LNCAP (cell line): ENCODE results near the gene TRIM63.

Experiments
- TF ChIP-seq, protein P1 (sequence below): fragments of 450-650 bp; IDR thresholded peaks from 2 replicates; pipeline ENCODE4 v1.5.1; 2017; ENCODE audit warnings: mild to moderate bottlenecking

TRIM63 gene

GRCh38 chr1:26020941-26021646, 46.3 kb downstream of the TRIM63 start:
- TF ChIP-seq, protein P1, sequence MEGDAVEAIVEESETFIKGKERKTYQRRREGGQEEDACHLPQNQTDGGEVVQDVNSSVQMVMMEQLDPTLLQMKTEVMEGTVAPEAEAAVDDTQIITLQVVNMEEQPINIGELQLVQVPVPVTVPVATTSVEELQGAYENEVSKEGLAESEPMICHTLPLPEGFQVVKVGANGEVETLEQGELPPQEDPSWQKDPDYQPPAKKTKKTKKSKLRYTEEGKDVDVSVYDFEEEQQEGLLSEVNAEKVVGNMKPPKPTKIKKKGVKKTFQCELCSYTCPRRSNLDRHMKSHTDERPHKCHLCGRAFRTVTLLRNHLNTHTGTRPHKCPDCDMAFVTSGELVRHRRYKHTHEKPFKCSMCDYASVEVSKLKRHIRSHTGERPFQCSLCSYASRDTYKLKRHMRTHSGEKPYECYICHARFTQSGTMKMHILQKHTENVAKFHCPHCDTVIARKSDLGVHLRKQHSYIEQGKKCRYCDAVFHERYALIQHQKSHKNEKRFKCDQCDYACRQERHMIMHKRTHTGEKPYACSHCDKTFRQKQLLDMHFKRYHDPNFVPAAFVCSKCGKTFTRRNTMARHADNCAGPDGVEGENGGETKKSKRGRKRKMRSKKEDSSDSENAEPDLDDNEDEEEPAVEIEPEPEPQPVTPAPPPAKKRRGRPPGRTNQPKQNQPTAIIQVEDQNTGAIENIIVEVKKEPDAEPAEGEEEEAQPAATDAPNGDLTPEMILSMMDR = no peak

- TF ChIP-seq, protein P1 = no peak
Observed at GRCh38 chr1:26020330-26020768, 47.1 kb downstream of the TRIM63 start.

- TF ChIP-seq, protein P1 = no peak
Observed at GRCh38 chr1:26019641-26020315, 47.7 kb downstream of the TRIM63 start.

GRCh38 chr1:26017606-26018005, 49.8 kb downstream of the TRIM63 start:
- TF ChIP-seq, protein P1 = no peak

DNA sequence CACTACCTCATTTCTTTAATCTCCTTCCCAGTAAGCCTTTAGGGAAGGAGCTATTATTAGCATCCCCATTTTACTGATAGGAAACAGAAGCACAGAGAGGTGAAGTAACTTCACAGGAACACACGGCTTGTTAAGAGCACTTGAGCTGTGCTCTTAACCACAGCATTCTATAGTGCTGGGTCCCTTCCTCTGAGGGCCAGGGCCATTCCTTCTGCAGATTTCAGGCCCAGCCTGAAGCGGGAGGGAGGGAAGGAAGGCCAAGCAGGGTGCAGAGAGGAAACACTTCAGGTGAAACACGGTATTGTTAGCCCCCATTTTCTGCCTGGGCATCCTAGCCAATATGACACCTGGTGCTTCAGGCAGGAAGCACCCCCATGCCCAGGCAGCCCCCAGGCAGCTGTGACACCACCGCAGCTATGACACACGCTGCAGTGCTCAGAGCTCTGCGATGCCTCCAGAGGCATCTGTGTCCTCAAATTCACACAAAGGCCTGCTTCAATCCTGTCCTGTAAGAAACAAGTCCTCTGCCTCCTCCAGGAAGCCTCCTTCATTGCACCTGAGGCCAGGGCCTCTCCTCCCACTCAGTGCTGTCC, 50.4 kb downstream of the TRIM63 start:
- TF ChIP-seq, protein P1 = no peak

GRCh38 chr1:26016258-26016952, 51.0 kb downstream of the TRIM63 start:
- TF ChIP-seq, protein P1 = no peak

- TF ChIP-seq, protein P1 = no peak
Observed at GRCh38 chr1:26015358-26015757, 52.1 kb downstream of the TRIM63 start.
